ENCODE results near the gene EIF3K. TPM values are rescaled to one million over a fixed set of nuclear protein-coding genes. Genes with fewer than 3 reads are reported as not detected.

EIF3K gene
- total and polyA plus RNA-seq, 2 of the 13 experiments (the other 11 are each of a cell fraction or from before 2014, with no cell fraction given) = 179 to 258 TPM

GRCh38 chr19:38666663-38667511, 47.9 kb downstream of the EIF3K start:
- Histone ChIP-seq H3K4me3 (replicated peaks in 1 of 3; ENCODE audit: insufficient read depth in 1 of 3, low read depth in 2 of 3, low read length in 3 of 3) (no peak overlapping the region), H3K4me1 (ENCODE audit: insufficient read depth, low read length) (peaks cover 100% of the 10 kb centered on the region), H3K4me2 (ENCODE audit: low read depth, low read length) (no peak overlapping the region), H2AFZ (ENCODE audit: low read length) (no peak overlapping the region), H3K9ac (ENCODE audit: insufficient read depth, low read depth, low read length) (peak overlapping the region; percentile 19), H3K27ac (ENCODE audit: extremely low read length, insufficient read depth, low read length) (peak overlapping the region; percentile 38), H3K9me3 (ENCODE audit: low read length) (no peaks in the 10 kb centered on the region), H3K27me3 (ENCODE audit: control insufficient read depth in 1 of 2, insufficient read depth in 2 of 2, low read length in 2 of 2) (no peaks in the 10 kb centered on the region), H4K20me1 (ENCODE audit: insufficient read depth, low read length) (peaks cover 77% of the 10 kb centered on the region), H3K36me3 (replicated peaks in 1 of 2; ENCODE audit: control insufficient read depth in 1 of 2, insufficient read depth in 2 of 2, low read length in 2 of 2) (peaks cover 15 to 54% of the 10 kb centered on the region in 2 experiments), H3K79me2 (ENCODE audit: insufficient read depth, low read length) (peaks cover 99% of the 10 kb centered on the region)
- intact Hi-C loops (cut with micrococcal nuclease; ENCODE audit: unreplicated experiment) = no loop called here
- ATAC-seq (no peak), DNase-seq (ENCODE audit: low spot score) (no peak), FAIRE-seq (peak; percentile 28)
- ChIA-PET CTCF (ENCODE audit: low intra/inter-chr PET ratio, low total read pairs) (no interaction called here), POLR2A (interaction anchor here (1.0 to 1.9 kb wide), 5 partner anchors 16 to 48 kb away, joined by 3 to 13 read pairs (median 3); partner anchors contain the start of genes ACTN4 and EIF3K)
- WGBS (ENCODE audit: low lambda C conversion rate) = 88% methylated on average over 10 of the region's 10 CpGs
- in situ Hi-C loops (cut with HindIII; ENCODE audit: extremely low pct_ligation_motif_present, low pct_unique_long_range_greater_than_20kb) = no loop called here
- 0 out of 2 replicates have a peak, but pooled peaks have one; percentile 25 for TF ChIP-seq ATF7 (IDR thresholded peaks at IDR 0.05)
- no peak for TF ChIP-seq ATF7 (CRISPR knock-in tag; IDR thresholded peaks at IDR 0.05)
- peak; percentile 22 for TF ChIP-seq RBM22 (optimal IDR thresholded peaks at IDR 0.05; ENCODE audit: low read length)
- TF ChIP-seq ARID4A (CRISPR knock-in tag; IDR thresholded peaks at IDR 0.05; ENCODE audit: borderline replicate concordance) = no peak
- peak; percentile 89 for TF ChIP-seq ZBTB33 (CRISPR knock-in tag; IDR thresholded peaks at IDR 0.05)
- no peak for TF ChIP-seq ZSCAN30 (CRISPR knock-in tag; IDR thresholded peaks at IDR 0.05)
- no peak for TF ChIP-seq CCDC6 (CRISPR knock-in tag; IDR thresholded peaks at IDR 0.05)
- TF ChIP-seq ZNF460 (CRISPR knock-in tag; IDR thresholded peaks at IDR 0.05; ENCODE audit: borderline replicate concordance) = no peak
- TF ChIP-seq U2AF1 (optimal IDR thresholded peaks at IDR 0.05; ENCODE audit: low read depth, low read length) = no peak
- no peak for TF ChIP-seq NR3C1 (CRISPR knock-in tag; IDR thresholded peaks at IDR 0.05)
- TF ChIP-seq SAP130 (CRISPR knock-in tag; IDR thresholded peaks at IDR 0.05; ENCODE audit: low read depth) = 0 out of 2 replicates have a peak, but pooled peaks have one; percentile 15
- TF ChIP-seq ZMYM4 (CRISPR knock-in tag; IDR thresholded peaks at IDR 0.05) = no peak
- 0 out of 2 replicates have a peak, but pooled peaks have one; percentile 1 for TF ChIP-seq TBX2 (CRISPR knock-in tag; IDR thresholded peaks at IDR 0.05; ENCODE audit: borderline replicate concordance)
- no TSS peak for BruUV-seq (replicated peaks)

All from HepG2 (cell line).